GM21529 (cell line): Measurements from ENCODE around the gene PPP2R3C.
A peak's percentile ranks its signal among the peaks of the same experiment; 100 is the strongest.
"Not testable (repeated sequence)": the region's sequence is repeated elsewhere in the genome, so short reads cannot be mapped to it uniquely, and the experiment has no call there.

ENCODE experiments used
- ATAC-seq: cut with Tn5 transposase; IDR thresholded peaks from one replicate; pipeline ENCODE4 v1.9.1; 2021; ENCODE audit not compliant: unreplicated experiment

Gene PPP2R3C

DNA sequence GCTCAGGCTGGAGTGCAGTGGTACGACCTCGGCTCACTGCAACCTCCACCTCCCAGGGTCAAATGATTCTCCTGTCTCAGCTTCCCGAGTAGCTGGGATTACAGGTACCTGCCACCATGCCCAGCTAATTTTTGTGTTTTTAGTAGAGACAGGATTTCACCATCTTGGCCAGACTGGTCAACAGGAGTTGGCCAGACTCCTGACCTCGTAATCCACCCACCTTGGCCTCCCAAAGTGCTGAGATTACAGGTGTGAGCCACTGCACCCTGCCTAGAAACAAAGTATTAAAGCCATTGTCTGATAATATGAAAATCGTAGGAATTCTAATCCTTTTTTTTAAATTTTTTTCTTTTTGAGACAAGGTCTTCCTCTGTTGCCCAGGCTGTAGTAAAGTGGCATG lies 56.1 kb downstream of the PPP2R3C start:
- ATAC-seq = not testable (repeated sequence)

- not testable (repeated sequence) for ATAC-seq
Measured at GRCh38 chr14:35061113-35061791, 60.5 kb downstream of the PPP2R3C start.

- no peak for ATAC-seq
Measured at GRCh38 chr14:35052637-35053036, 69.2 kb downstream of the PPP2R3C start.

GRCh38 chr14:35051796-35052195 lies 70.0 kb downstream of the PPP2R3C start:
- no peak for ATAC-seq

DNA sequence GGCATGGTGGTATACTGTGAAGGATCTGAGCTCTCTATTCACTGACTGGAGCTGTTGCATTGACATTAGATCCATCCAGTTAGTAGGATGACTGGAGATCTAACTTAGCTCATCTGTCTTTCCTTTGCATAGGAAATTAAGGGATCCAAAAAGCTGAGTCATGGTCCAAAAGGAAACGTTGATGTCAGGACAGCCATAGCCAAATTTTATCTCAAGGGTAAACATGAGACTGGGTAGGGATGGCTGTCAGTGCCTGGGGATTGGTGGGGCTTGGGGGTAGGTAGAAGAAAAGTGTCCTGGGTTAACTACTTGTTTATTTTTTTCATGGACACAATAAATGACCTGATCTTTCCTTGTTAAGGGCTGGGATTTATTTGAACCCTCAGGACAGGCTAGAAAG lies 71.1 kb downstream of the PPP2R3C start:
- ATAC-seq = no peak

GRCh38 chr14:35047976-35048513 lies 73.7 kb downstream of the PPP2R3C start:
- no peak for ATAC-seq

DNA sequence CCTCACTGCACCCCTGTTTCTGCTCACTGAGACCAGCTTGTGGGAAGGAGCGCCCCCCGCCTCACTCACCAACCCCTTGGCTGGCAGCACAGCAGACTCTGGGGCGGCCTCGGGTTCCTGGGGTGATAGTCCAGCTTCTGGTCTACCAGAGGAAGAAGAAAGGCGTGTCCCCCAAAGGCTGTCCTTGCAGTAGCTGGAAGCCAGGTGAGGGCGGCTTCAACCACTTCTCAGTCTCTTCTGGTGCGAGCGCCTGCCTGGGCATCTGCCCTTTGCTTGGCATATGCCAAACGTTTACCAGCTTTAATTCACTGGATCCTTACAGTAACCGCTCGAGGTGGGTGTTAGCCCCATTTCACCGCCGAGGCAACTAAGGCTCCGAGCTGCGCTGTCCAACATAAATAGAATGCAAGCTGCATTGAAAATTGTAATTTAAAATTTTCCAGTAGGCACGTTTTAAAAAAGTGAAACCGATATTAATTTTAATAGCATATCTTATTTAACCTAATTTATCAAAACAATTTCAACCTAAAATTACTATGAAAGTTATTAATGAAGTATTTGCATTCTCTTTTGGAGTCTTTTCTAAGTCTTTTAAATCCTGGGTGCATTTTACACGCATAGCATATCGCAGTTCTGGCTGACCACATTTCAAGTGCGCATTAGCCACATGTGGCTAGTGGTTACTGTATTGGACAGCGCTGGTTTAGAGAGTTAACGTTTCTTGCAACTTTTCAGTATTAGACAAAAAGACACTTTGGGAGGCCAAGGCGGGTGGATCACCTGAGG lies 74.8 kb downstream of the PPP2R3C start:
- ATAC-seq = peak; percentile 34

DNA sequence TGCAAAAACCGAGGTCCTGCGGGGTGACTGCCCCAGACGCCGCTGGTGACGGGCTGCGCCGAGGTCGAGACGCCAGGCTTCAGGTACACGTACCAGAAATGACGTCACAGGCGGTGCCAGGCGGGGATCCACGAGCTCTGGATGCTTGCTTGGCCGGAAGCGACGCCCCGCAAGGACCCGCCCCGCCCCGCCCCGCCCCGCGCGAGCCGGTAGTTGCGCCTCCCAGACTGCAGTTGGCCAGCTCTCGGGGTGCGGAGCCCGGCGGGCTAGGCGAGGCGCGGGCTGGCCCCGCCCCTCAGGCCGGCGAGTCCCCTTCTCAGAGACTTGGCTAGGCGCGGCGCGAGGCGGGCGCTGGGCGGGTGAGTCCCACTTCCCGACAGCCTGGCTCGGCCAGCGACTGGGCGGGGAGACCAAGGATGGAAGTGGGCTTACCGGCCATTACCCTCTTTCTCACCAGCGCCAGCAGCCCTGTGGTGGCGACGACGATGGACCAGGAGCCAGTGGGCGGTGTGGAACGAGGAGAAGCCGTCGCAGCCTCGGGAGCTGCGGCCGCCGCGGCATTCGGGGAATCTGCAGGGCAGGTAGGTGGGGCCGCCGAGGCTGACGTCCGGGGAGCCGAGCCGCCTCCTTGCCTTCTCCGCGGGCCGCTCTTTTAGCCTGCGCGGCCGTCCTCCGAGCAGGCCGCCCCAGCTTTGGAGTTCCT lies 75.6 kb downstream of the PPP2R3C start, which contains the start of gene FAM177A1:
Gene FAM177A1, plus strand, starts transcription at position 225 of the 703 bp plus-strand sequence. Its CDS starts 192 bp downstream, at position 417.
- ATAC-seq = peak; percentile 93

DNA sequence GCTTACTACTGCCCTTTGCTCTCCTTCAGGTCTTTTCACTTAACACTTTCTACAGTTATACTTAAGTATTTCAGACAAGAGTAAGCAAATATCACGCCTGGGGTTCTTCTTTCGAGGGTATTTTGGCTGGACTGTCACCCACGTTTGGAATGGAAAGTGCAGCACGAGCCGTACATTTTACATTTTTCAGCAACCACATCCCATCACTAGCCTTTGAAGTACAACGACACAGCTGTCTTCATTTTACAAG lies 76.1 kb downstream of the PPP2R3C start:
- ATAC-seq = no peak

DNA sequence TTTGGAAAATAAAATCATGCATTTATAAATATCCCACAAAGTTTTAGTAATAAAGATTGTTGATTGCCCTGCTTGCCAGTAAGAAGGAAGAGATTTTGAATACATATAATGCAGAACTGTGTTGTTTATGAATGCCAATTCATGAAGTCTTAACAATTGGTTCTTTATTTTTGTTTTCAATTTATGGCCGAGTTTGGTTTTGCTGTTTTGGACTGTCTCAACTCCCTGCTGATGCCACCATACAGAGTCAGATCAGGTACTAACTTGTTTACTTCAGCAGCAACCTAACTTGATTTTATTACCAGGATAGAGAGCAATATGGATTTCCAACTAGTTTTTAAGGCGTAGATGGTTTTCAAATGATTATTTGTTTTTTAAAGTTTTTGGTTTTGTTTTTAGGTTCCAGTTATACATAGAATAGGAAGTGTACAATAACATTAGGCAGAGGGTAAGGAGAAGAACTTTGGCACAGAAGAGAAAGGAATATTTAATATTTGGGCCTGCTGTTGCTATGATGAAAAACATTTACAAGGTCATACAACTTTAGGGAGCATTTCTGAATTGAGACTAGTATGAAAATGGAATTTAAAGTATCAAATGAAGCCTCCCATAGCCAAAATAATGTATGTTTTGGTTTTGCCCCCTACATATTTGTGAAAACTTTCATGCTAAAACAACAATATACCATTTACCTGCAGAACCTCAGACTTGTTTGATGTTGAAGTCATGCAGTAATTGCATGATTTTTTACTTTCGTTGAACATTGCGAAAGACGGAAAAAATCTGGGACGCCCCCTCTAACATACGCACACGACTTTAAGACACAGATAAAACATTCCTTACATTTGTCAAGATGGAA lies 76.6 kb downstream of the PPP2R3C start:
- no peak for ATAC-seq

DNA sequence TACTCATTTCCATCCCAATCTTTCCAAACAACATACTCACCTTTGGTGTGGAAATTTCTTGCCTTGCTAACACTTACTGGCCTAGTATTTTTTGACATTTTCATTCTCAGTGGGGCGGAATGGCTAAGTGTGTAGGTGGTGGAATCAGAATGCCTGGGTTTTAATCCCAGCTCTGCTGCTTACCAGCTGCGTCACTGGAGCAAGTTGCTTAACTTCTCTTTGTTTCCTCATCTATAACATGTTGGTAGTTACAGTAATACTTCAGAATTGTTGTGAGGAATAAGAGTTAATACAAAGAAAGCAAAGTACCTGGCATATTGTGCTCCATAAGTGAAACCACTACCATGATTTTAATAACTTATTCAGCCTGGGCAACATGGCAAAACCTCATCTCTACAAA lies 78.7 kb downstream of the PPP2R3C start:
- no peak for ATAC-seq

- no peak for ATAC-seq
Measured at GRCh38 chr14:35042632-35043031, 79.2 kb downstream of the PPP2R3C start.

DNA sequence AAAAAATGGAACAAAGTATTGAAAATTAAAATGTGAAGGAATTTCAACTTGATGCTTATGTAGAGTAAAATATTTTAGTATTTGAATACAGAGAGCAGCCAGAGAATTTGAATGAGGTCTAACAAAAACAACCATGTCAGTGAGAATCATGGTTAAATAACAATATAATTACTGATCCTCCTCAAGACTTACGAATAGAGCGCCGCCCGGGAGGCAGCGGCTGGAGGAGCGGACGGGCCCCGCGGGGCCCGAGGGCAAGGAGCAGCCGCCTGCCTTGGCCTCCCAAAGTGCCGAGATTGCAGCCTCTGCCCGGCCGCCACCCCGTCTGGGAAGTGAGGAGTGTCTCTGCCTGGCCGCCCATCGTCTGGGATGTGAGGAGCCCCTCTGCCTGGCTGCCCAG lies 83.5 kb downstream of the PPP2R3C start:
- not testable (repeated sequence) for ATAC-seq
